ENCODE data around the gene ZPLD1.

DNA sequence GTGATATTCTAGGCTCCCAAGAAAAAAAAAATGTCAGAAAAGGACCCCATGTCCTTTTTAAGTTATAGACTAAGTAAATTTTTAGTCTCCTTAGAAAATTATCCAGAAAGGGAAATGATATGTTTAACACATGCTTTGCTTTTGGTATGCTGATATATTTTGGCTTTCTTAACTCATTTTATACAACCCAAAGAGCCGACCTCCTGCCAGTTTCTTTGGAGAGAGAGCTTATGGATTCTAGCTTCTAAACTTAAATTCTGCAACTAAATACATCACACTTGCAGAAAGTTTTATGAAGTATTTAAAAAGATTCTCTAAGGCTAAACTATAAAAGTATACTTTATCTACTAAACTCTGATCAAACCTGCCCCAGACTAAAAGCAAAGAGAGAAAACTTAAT is 43.9 kb upstream of the ZPLD1 start:
- TF ChIP-seq, protein P1, sequence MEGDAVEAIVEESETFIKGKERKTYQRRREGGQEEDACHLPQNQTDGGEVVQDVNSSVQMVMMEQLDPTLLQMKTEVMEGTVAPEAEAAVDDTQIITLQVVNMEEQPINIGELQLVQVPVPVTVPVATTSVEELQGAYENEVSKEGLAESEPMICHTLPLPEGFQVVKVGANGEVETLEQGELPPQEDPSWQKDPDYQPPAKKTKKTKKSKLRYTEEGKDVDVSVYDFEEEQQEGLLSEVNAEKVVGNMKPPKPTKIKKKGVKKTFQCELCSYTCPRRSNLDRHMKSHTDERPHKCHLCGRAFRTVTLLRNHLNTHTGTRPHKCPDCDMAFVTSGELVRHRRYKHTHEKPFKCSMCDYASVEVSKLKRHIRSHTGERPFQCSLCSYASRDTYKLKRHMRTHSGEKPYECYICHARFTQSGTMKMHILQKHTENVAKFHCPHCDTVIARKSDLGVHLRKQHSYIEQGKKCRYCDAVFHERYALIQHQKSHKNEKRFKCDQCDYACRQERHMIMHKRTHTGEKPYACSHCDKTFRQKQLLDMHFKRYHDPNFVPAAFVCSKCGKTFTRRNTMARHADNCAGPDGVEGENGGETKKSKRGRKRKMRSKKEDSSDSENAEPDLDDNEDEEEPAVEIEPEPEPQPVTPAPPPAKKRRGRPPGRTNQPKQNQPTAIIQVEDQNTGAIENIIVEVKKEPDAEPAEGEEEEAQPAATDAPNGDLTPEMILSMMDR (IDR thresholded peaks at IDR 0.05; ENCODE audit: insufficient read depth, low read depth, low read length): no peak
- no peak for TF ChIP-seq EZH2 (IDR thresholded peaks at IDR 0.05; ENCODE audit: insufficient read depth, low read length)

All from astrocyte (in vitro differentiated cells and primary cell).